GM21529 (cell line): ENCODE measurements around the gene TROAP.
"Not testable (repeated sequence)": the region's sequence is repeated elsewhere in the genome, so short reads cannot be mapped to it uniquely, and the experiment has no call there.

ENCODE experiments used
- ATAC-seq: cut with Tn5 transposase; IDR thresholded peaks from one replicate; pipeline ENCODE4 v1.9.1; 2021; ENCODE audit not compliant: unreplicated experiment

TROAP gene

DNA sequence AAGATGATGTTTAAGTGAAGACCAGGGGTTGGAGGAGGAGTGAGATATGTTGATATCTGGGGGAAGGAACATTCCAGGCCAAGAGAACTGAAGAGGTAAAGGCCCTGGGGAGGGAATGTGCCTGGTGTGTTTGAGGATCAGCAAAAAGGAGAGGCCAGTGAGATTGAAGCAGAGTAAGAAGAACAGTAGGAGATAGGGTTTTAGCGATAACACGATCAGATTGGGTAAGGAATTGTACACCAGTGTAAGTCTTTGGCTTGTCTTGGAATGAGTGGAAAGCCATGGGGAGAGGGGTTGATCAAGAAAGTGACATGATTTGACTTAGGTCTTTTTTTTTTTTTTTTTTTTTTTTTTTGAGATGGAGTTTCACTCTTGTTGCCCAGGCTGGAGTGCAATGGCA, 4.8 kb downstream of the TROAP start:
- no peak for ATAC-seq

- no peak for ATAC-seq
These were observed 5.8 kb downstream of the TROAP start for GRCh38 chr12:49328816-49329215.

- no peak for ATAC-seq
These were observed 7.1 kb downstream of the TROAP start for GRCh38 chr12:49330032-49330619.

DNA sequence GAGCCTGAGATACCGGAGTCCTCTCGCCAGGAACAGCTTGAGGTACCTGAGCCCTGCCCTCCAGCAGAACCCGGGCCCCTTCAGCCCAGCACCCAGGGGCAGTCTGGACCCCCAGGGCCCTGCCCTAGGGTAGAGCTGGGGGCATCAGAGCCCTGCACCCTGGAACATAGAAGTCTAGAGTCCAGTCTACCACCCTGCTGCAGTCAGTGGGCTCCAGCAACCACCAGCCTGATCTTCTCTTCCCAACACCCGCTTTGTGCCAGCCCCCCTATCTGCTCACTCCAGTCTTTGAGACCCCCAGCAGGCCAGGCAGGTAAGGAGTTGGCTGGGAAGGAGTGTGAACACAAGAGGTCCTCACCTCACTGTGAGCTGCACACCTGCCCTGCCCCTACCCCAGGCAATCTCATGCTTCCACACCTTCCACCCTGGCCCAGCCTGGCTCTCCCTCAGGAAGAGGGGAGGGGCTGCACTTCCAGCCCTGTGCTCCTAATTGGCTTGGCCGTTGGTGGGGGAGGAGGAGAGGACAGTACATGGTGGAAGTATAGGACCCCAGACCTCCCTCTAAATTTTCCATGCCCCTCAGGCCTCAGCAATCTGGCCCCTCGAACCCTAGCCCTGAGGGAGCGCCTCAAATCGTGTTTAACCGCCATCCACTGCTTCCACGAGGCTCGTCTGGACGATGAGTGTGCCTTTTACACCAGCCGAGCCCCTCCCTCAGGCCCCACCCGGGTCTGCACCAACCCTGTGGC, 7.8 kb downstream of the TROAP start:
- ATAC-seq = no peak

DNA sequence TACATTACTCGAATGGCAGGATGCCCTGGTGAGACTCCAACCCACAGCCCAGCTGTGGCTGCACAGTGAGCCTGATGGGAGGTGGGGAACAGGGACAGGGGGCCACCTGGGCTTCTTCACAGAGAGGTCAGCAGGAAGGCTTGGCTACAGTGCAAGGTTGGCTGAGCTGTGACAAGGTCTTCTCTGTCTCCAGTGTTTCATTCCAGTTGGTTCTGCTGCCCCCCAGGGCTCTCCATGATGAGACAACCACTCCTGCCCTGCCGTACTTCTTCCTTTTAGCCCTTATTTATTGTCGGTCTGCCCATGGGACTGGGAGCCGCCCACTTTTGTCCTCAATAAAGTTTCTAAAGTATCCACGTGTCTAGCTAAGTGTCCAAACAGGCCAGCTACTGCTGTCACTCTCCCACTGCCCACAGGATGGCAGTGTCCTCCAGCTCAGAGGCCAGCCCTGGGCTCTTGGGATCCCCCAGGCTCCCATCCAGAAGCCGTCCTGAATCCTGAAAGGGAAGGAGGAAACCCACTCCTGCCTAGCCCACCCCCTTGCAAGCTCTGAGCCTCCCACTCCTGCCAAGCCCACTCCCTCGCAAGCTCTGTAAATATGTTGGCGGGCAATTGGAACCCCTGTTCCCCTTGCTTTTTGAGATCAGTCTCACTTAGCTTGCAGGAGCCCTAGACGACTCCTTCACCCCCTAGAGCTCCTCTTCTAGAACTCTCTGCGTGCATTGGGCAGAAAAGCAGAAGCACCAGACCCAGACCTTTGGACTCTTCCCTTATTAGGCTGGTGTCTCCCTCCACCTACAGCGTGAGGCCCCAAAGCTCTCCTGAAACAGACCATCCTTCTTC, 8.5 kb downstream of the TROAP start:
- ATAC-seq = no peak

GRCh38 chr12:49332441-49332861, 9.4 kb downstream of the TROAP start:
- no peak for ATAC-seq

GRCh38 chr12:49332891-49333371, 9.9 kb downstream of the TROAP start:
- ATAC-seq = no peak

GRCh38 chr12:49333778-49334177, 10.7 kb downstream of the TROAP start:
- ATAC-seq = not testable (repeated sequence)

DNA sequence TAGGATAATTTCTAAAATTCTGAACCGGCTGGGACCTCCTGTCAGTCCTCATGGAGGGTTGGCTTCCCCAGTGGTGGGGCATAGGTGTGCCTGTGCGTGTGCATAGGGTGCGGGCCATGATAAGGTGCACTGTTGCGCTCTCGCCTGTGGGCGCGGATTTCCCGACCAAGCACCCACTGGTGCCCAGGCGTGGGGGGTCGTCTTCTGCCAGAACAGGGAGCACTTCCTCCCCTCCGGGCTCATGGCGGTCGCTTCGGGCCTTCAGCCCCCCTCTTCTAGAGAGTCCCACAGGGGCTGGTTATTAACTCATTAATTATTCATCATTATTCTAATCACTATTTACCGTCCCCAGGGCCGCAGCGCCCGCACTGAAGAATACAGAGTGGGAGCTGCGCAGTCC, 11.2 kb downstream of the TROAP start:
- no peak for ATAC-seq

DNA sequence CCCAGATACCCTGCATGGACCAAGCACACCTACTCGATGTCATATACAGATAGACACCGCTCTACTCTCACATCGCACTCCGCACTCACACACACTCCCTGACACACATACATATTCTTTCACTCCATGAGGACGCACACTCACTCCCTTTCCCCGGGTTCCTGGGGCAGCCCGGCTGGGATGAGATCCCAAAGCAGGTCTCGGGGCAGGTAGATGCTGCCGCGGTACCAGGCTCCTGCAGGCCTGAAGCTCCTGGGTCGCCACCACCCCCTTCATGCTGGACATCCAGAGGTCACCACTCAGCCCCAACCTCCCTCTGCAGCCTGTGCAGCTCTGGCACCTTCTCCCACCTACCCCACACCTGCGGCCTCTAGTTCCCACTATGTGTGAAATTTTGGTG, 11.6 kb downstream of the TROAP start:
- no peak for ATAC-seq

GRCh38 chr12:49335118-49335954, 12.3 kb downstream of the TROAP start:
- ATAC-seq = no peak

DNA sequence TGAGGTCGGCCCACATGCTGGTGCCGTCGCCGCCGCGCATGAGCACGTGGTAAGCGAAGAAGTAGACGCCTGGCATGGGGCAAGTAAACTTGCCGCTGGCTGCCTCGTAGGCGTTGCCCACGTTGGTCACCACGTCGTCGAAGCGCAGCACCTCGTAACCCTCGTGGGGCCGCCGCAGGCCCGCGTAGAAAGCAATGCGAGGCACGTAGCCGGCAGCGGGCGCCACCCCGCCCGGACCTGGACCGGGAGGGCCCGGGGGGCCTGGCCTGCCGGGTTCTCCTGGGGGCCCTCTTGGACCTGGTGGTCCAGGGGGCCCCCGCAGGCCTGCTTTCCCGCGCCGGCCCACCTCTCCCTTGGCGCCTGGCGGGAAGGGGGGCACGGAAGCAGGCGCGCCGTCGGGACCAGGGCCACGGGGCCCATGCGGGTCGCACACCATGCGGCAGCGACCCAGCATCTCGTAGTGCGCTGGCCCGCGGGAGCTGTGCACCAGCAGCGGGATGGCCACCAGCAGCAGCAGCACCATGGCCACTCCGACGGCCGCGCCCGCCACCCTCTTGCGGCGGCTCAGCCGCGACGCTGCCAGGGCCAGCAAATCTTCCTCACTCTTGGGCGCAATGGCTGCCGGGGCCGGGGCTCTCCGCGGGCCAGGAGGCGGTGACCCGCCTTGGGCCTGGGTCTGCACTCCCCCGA, 13.0 kb downstream of the TROAP start:
- ATAC-seq = no peak

- peak; percentile 67 for ATAC-seq
These were observed 13.9 kb downstream of the TROAP start, which contains the start of gene C1QL4 for GRCh38 chr12:49336645-49337584. Gene C1QL4 (minus strand): TSS chr12:49337188. CDS start chr12:49336477, 711 bp downstream.

- no peak for ATAC-seq
These were observed 15.9 kb downstream of the TROAP start for GRCh38 chr12:49338830-49339463.

- no peak for ATAC-seq
These were observed 16.4 kb downstream of the TROAP start for GRCh38 chr12:49339464-49339861.

- no peak for ATAC-seq
These were observed 17.2 kb downstream of the TROAP start for GRCh38 chr12:49340095-49340870.

- ATAC-seq = no peak
These were observed 18.1 kb downstream of the TROAP start for GRCh38 chr12:49340971-49341776.
